ENCODE data around the gene MYO5C.

- TF ChIP-seq CTCF (IDR thresholded peaks at IDR 0.05 in 8 of 11, conservative IDR thresholded peaks at IDR 0.05 in 3 of 11) (no peak), POLR2A (IDR thresholded peaks at IDR 0.05) (no peak), POLR2AphosphoS5 (IDR thresholded peaks at IDR 0.05) (no peak)
These were observed 55.4 kb downstream of the MYO5C start for GRCh38 chr15:52240166-52240565.
